H1 (cell line): ENCODE results near the gene ANO6. TPM values are rescaled to one million over a fixed set of nuclear protein-coding genes. Genes with fewer than 3 reads are reported as not detected.

Experiments used
- CTCF ChIA-PET: fragments of 300-600 bp; sonication (Branson Sonifier 250); formaldehyde crosslinking; loops from one replicate; lab custom pipeline; 2021; ENCODE audit not compliant: partially characterized antibody; lab: Charles Lee
- POLR2A ChIA-PET: fragments of 300-600 bp; sonication (Branson Sonifier 250); formaldehyde crosslinking; loops from one replicate; lab custom pipeline; 2021; ENCODE audit warnings: inconsistent platforms; ENCODE audit not compliant: partially characterized antibody; lab: Charles Lee
- DNase-seq, 2 experiments: peaks; one replicate each; pipeline versions ENCODE4 v3.0.0 to v3.0.0-alpha.2; 2010 to 2022; ENCODE audit warnings: low spot score in 2 of 2, low read depth in 1 of 2, mixed read lengths in 1 of 2
- FAIRE-seq: peaks from 2 replicates; lab custom pipeline; 2011; peaks lifted over from hg19 to GRCh38; lab: Jason Lieb, UNC
- H2AFZ ChIP-seq: 2 replicates; pipeline ENCODE4 v1.8.1; 2012; ENCODE audit warnings: low read length, inconsistent platforms
- H2AK5ac ChIP-seq: 2 replicates; pipeline ENCODE4 v1.6.1; 2013; ENCODE audit warnings: low read depth, low read length
- H2BK120ac ChIP-seq: replicated peaks from 2 replicates; pipeline ENCODE3; 2013; ENCODE audit warnings: low read depth, low read length, inconsistent platforms
- H2BK12ac ChIP-seq: 2 replicates; pipeline ENCODE4 v1.6.1; 2013; ENCODE audit warnings: low read depth, low read length
- H2BK15ac ChIP-seq: 2 replicates; pipeline ENCODE4 v1.6.1; 2013; ENCODE audit warnings: low read length
- H2BK20ac ChIP-seq: 2 replicates; pipeline ENCODE4 v1.6.1; 2013; ENCODE audit warnings: low read length
- H2BK5ac ChIP-seq: 2 replicates; pipeline ENCODE4 v1.6.1; 2013; ENCODE audit warnings: low read depth, low read length
- H3K14ac ChIP-seq: 2 replicates; pipeline ENCODE4 v1.6.1; 2013; ENCODE audit warnings: inconsistent platforms; ENCODE audit not compliant: insufficient read length
- H3K18ac ChIP-seq: 2 replicates; pipeline ENCODE4 v1.6.1; 2013; ENCODE audit warnings: low read length; ENCODE audit errors: extremely low read depth
- H3K23ac ChIP-seq: 2 replicates; pipeline ENCODE4 v1.6.1; 2013; ENCODE audit warnings: inconsistent platforms; ENCODE audit not compliant: insufficient read length
- H3K23me2 ChIP-seq: 2 replicates; pipeline ENCODE4 v1.6.1; 2013; ENCODE audit warnings: low read depth, low read length
- H3K27ac ChIP-seq: 2 replicates; pipeline ENCODE4 v1.6.1; 2011; ENCODE audit warnings: low read depth, low read length, inconsistent platforms
- H3K27me3 ChIP-seq, 4 experiments: replicated peaks in 1 of 4; 1 replicate in 1 of 4; 2 replicates in 3 of 4; pipeline versions ENCODE4 v1.6.1 to v1.8.1; 2011 to 2013; ENCODE audit warnings: low read length in 3 of 4, mild to moderate bottlenecking in 3 of 4, inconsistent platforms in 2 of 4, mixed read lengths in 2 of 4, moderate library complexity in 1 of 4; ENCODE audit not compliant: control insufficient read depth in 3 of 4, insufficient read depth in 3 of 4; ENCODE audit errors: extremely low read depth in 1 of 4
- H3K36me3 ChIP-seq, 4 experiments: 2 replicates each; pipeline versions ENCODE4 v1.6.1 to v1.8.1; 2011 to 2013; ENCODE audit warnings: mild to moderate bottlenecking in 4 of 4, low read length in 3 of 4, moderate library complexity in 2 of 4, control low read depth in 1 of 4, inconsistent platforms in 1 of 4; ENCODE audit not compliant: insufficient read depth in 4 of 4, control insufficient read depth in 2 of 4
- H3K4ac ChIP-seq: replicated peaks from 2 replicates; pipeline ENCODE3; 2013; ENCODE audit warnings: low read length, low read depth, mixed read lengths, inconsistent platforms; ENCODE audit not compliant: insufficient read length
- H3K4me1 ChIP-seq, 4 experiments: replicated peaks in 1 of 4; 1 replicate in 1 of 4; 2 replicates in 3 of 4; pipeline versions ENCODE4 v1.6.1 to v1.8.1; 2011 to 2013; ENCODE audit warnings: low read length in 3 of 4, inconsistent platforms in 2 of 4, mixed read lengths in 1 of 4; ENCODE audit not compliant: insufficient read depth in 4 of 4, control insufficient read depth in 3 of 4
- H3K4me2 ChIP-seq, 2 experiments: 2 replicates each; pipeline versions ENCODE4 v1.6.1 to v1.8.1; 2011 to 2013; ENCODE audit warnings: low read depth in 2 of 2, low read length in 2 of 2, control low read depth in 1 of 2, inconsistent platforms in 1 of 2, mild to moderate bottlenecking in 1 of 2; ENCODE audit not compliant: insufficient read depth in 1 of 2
- H3K4me3 ChIP-seq, 4 experiments: fragments of 200-600, 300-600 bp in 1 of 4; sonication (generic), shearing (Covaris generic), sonication (Bioruptor Twin) in 1 of 4; 2 replicates each; pipeline versions ENCODE4 v1.5.1 to v1.8.1; 2011 to 2016; ENCODE audit warnings: low read length in 4 of 4, low read depth in 3 of 4, control low read depth in 2 of 4, inconsistent platforms in 2 of 4, mild to moderate bottlenecking in 2 of 4, mixed read lengths in 1 of 4, moderate library complexity in 1 of 4; ENCODE audit not compliant: insufficient read depth in 2 of 4; ENCODE audit errors: extremely low read depth in 1 of 4
- H3K56ac ChIP-seq: replicated peaks from 2 replicates; pipeline ENCODE3; 2013; ENCODE audit warnings: low read depth, mild to moderate bottlenecking, mixed read lengths, low read length, inconsistent platforms; ENCODE audit not compliant: insufficient read length
- H3K79me1 ChIP-seq: 2 replicates; pipeline ENCODE4 v1.6.1; 2013; ENCODE audit warnings: low read depth, low read length, control low read depth
- H3K79me2 ChIP-seq, 2 experiments: 2 replicates each; pipeline versions ENCODE4 v1.6.1 to v1.8.1; 2012 to 2013; ENCODE audit warnings: low read length in 2 of 2, mild to moderate bottlenecking in 2 of 2, inconsistent platforms in 1 of 2; ENCODE audit not compliant: insufficient read depth in 2 of 2, control insufficient read depth in 1 of 2
- H3K9ac ChIP-seq, 4 experiments: replicated peaks in 1 of 4; 1 replicate in 1 of 4; 2 replicates in 3 of 4; pipeline versions ENCODE4 v1.6.1 to v1.8.1; 2011 to 2013; ENCODE audit warnings: low read depth in 3 of 4, low read length in 3 of 4, control low read depth in 2 of 4, mild to moderate bottlenecking in 2 of 4, moderate library complexity in 2 of 4, inconsistent platforms in 1 of 4; ENCODE audit errors: extremely low read depth in 1 of 4
- H3K9me3 ChIP-seq, 2 experiments: 2 replicates each; pipeline versions ENCODE4 v1.6.1 to v1.8.1; 2012 to 2013; ENCODE audit warnings: mild to moderate bottlenecking in 2 of 2, moderate library complexity in 2 of 2, control low read depth in 1 of 2, inconsistent platforms in 1 of 2, low read depth in 1 of 2, low read length in 1 of 2, mixed read lengths in 1 of 2; ENCODE audit not compliant: insufficient read depth in 2 of 2
- H4K20me1 ChIP-seq, 2 experiments: replicated peaks in 1 of 2; 2 replicates each; pipeline versions ENCODE3 to v1.8.1; 2011 to 2013; ENCODE audit warnings: inconsistent platforms in 2 of 2, low read length in 2 of 2, mild to moderate bottlenecking in 1 of 2; ENCODE audit not compliant: insufficient read depth in 2 of 2, control insufficient read depth in 1 of 2
- H4K5ac ChIP-seq: 2 replicates; pipeline ENCODE4 v1.6.1; 2013; ENCODE audit warnings: low read length, low read depth, mixed read lengths, inconsistent platforms; ENCODE audit not compliant: insufficient read length
- H4K8ac ChIP-seq: 2 replicates; pipeline ENCODE4 v1.8.0; 2013; ENCODE audit warnings: mild to moderate bottlenecking, moderate library complexity, low read length, inconsistent platforms; ENCODE audit not compliant: insufficient read depth; ENCODE audit errors: extremely low read depth
- H4K91ac ChIP-seq: replicated peaks from 2 replicates; pipeline ENCODE3; 2013; ENCODE audit warnings: low read length, mixed read lengths, inconsistent platforms; ENCODE audit not compliant: insufficient read length
- CBX5 ChIP-seq: fragments of 300-800, 300-1000 bp; sonication (generic); IDR thresholded peaks from 2 replicates; pipeline ENCODE4 v1.7.1; 2016; ENCODE audit warnings: antibody characterized with exemption, low read length, low read depth
- KDM4A ChIP-seq: IDR thresholded peaks from one replicate; pipeline ENCODE4 v1.7.1; 2012; ENCODE audit warnings: low read depth, mild to moderate bottlenecking, moderate library complexity, low read length, inconsistent platforms; ENCODE audit not compliant: severe bottlenecking
- MAFK ChIP-seq: IDR thresholded peaks from 2 replicates; pipeline ENCODE4 v1.6.1; 2012; ENCODE audit warnings: low read depth, mild to moderate bottlenecking, improper control_type of control experiment, low read length
- RFX5 ChIP-seq: IDR thresholded peaks from 2 replicates; pipeline ENCODE4 v1.6.1; 2011; ENCODE audit warnings: low read depth, low read length, improper control_type of control experiment, borderline replicate concordance
- SIX5 ChIP-seq: IDR thresholded peaks from 2 replicates; pipeline ENCODE4 v1.6.1; 2011; ENCODE audit warnings: mild to moderate bottlenecking, low read depth, low read length
- TCF12 ChIP-seq: IDR thresholded peaks from 2 replicates; pipeline ENCODE4 v1.6.1; 2011; ENCODE audit warnings: low read depth, mild to moderate bottlenecking, low read length
- WGBS, 2 experiments: shearing (Covaris generic) in 1 of 2; methylation state at CpG; one replicate each; pipeline versions ENCODE4 v1.1.6 to v1.1.7; 2013 to 2015; ENCODE audit warnings: low lambda C conversion rate in 2 of 2, mixed read lengths in 2 of 2, inconsistent platforms in 1 of 2, low coverage in 1 of 2, missing lambda C conversion rate in 1 of 2; ENCODE audit not compliant: insufficient replicate concordance in 2 of 2, insufficient coverage in 1 of 2, insufficient read length in 1 of 2; ENCODE audit errors: extremely low coverage in 1 of 2, missing lambda C conversion rate in 1 of 2; 5-methylcytosine and 5-hydroxymethylcytosine counted together
- polyA plus RNA-seq, 7 experiments: library from polyadenylated mRNA; depleted of rRNA in 3 of 7; stranded (reverse) in 5 of 7; unstranded in 2 of 7; fragments of >200 nt in 5 of 7; fragments of 200-250 nt in 2 of 7; gene quantifications; 1 replicate in 5 of 7; 2 replicates in 1 of 7; 4 replicates in 1 of 7; pipeline versions ENCODE4 v1.2.1 to v1.2.3, GENCODE V29; 2011 to 2013; ENCODE audit warnings: missing spikeins in 2 of 7, mixed read lengths in 2 of 7
- total RNA-seq: library from RNA; stranded (reverse); fragmentation: NEBNext Ultra II Directional; extraction: Animal tissue kit (Norgen Biotek cat#: 25700); gene quantifications from 2 replicates; pipeline ENCODE4 v1.2.1, GENCODE V29; 2021

ANO6 gene
- total and polyA plus RNA-seq, 2 of the 8 experiments (the other 6 are each of a cell fraction or from before 2014, with no cell fraction given) = 15.1 to 39.7 TPM

DNA sequence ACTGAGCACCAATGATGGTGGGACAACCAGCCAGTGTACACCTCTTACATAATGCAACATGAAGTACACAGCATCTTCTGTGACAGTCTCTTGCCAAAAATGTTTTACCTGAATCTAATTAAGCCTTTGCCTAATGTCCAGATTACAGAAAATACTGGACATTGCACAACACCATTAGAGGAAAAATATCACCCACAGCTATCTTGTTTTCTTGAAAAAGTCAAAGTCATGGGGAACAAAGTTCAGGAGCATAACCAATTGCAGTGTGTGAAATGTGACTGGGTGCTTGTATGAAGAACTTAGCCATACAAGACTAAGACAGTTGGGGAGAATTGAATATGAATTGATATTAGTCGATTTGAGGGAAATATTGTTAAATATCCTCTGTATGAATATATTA lies 12.1 kb upstream of the ANO6 start:
- no peak overlapping the region for H2BK12ac ChIP-seq
- H3K79me1 ChIP-seq = no peaks in the 10 kb centered on the region
- 78 to 100% methylated on average over 1 of the region's 1 CpG for WGBS, 2 experiments
- H3K4me2 ChIP-seq = no peak overlapping the region
- H3K23me2 ChIP-seq = no peaks in the 10 kb centered on the region
- H3K27me3 ChIP-seq = no peaks in the 10 kb centered on the region
- H4K20me1 ChIP-seq = no peaks in the 10 kb centered on the region
- DNase-seq = no peak
- H2BK5ac ChIP-seq = no peak overlapping the region
- H3K4me1 ChIP-seq = no peaks in the 10 kb centered on the region
- no peaks in the 10 kb centered on the region; a peak in 1 of 8 replicates for H3K36me3 ChIP-seq
- H4K5ac ChIP-seq = no peak overlapping the region
- H3K27ac ChIP-seq = no peak overlapping the region
- H3K79me2 ChIP-seq = no peaks in the 10 kb centered on the region
- H2BK15ac ChIP-seq = no peak overlapping the region
- no peak overlapping the region for H3K4ac ChIP-seq
- H3K18ac ChIP-seq = no peak overlapping the region
- no peak overlapping the region for H2AFZ ChIP-seq
- no peak overlapping the region for H2BK20ac ChIP-seq
- no peak overlapping the region for H4K91ac ChIP-seq
- H3K9ac ChIP-seq = no peak overlapping the region
- no peak overlapping the region for H2BK120ac ChIP-seq
- H3K23ac ChIP-seq = no peak overlapping the region
- H3K14ac ChIP-seq = no peak overlapping the region
- no peaks in the 10 kb centered on the region for H3K9me3 ChIP-seq
- ChIA-PET POLR2A (interaction anchor here (1.0 to 1.8 kb wide), 2 partner anchors 11 to 17 kb away, joined by 3 to 9 read pairs; partner anchors contain the start of gene ANO6), CTCF (interaction anchor here (1.3 kb wide), 1 partner anchor 11 kb away, joined by 4 read pairs; no protein-coding TSS in a partner anchor)
- H4K8ac ChIP-seq = no peak overlapping the region
- H3K4me3 ChIP-seq = no peak overlapping the region
- TF ChIP-seq KDM4A = no peak
- no peak for TF ChIP-seq SIX5
- TF ChIP-seq CBX5 = no peak
- no peak for TF ChIP-seq RFX5
- no peak for TF ChIP-seq MAFK
- no peak for TF ChIP-seq TCF12
- FAIRE-seq = no peak
- no peak overlapping the region for H3K56ac ChIP-seq
- no peak overlapping the region for H2AK5ac ChIP-seq
